ENCODE measurements around the gene FRK.
"Not testable (repeated sequence)": the region's sequence is repeated elsewhere in the genome, so short reads cannot be mapped to it uniquely, and the experiment has no call there.

Gene FRK

GRCh38 chr6:116074732-116075390, 14.2 kb upstream of the FRK start:
- no peak for DNase-seq (ENCODE audit: low spot score)

GRCh38 chr6:116073765-116074440, 13.2 kb upstream of the FRK start:
- peak; percentile 30 for DNase-seq (ENCODE audit: low spot score)

- DNase-seq (ENCODE audit: low spot score), result no peak
Measured at GRCh38 chr6:116072368-116072767, 11.7 kb upstream of the FRK start.

- DNase-seq (ENCODE audit: low spot score), result no peak
Measured at GRCh38 chr6:116070616-116071389, 10.1 kb upstream of the FRK start.

GRCh38 chr6:116070101-116070500, 9.4 kb upstream of the FRK start:
- no peak for DNase-seq (ENCODE audit: low spot score)

GRCh38 chr6:116066789-116067188, 6.1 kb upstream of the FRK start:
- no peak for DNase-seq (ENCODE audit: low spot score)

- no peak for DNase-seq (ENCODE audit: low spot score)
Measured at GRCh38 chr6:116064666-116065065, 4.0 kb upstream of the FRK start.

GRCh38 chr6:116062496-116062895, 1.8 kb upstream of the FRK start:
- no peak for DNase-seq (ENCODE audit: low spot score)

GRCh38 chr6:116059713-116060571, 749 bp downstream of the FRK start:
- DNase-seq (ENCODE audit: low spot score), result no peak

- DNase-seq (ENCODE audit: low spot score), result no peak
Measured at GRCh38 chr6:116057766-116058165, 2.9 kb downstream of the FRK start.

- DNase-seq (ENCODE audit: low spot score), result no peak
Measured at GRCh38 chr6:116055513-116055912, 5.2 kb downstream of the FRK start.

GRCh38 chr6:116051244-116051643, 9.4 kb downstream of the FRK start:
- DNase-seq (ENCODE audit: low spot score), result no peak

GRCh38 chr6:116050737-116051136, 10.0 kb downstream of the FRK start:
- no peak for DNase-seq (ENCODE audit: low spot score)

GRCh38 chr6:116049321-116049720, 11.4 kb downstream of the FRK start:
- DNase-seq (ENCODE audit: low spot score), result no peak

- peak; percentile 49 for DNase-seq (ENCODE audit: low spot score)
Measured at GRCh38 chr6:116047173-116047933, 13.3 kb downstream of the FRK start.

- no peak for DNase-seq (ENCODE audit: low spot score)
Measured at GRCh38 chr6:116046737-116047136, 14.0 kb downstream of the FRK start.

- not testable (repeated sequence) for DNase-seq (ENCODE audit: low spot score)
Measured at GRCh38 chr6:116046272-116046671, 14.4 kb downstream of the FRK start.

GRCh38 chr6:116041934-116042333, 18.8 kb downstream of the FRK start:
- DNase-seq (ENCODE audit: low spot score), result no peak

- no peak for DNase-seq (ENCODE audit: low spot score)
Measured at GRCh38 chr6:116040993-116041392, 19.7 kb downstream of the FRK start.

- no peak for DNase-seq (ENCODE audit: low spot score)
Measured at GRCh38 chr6:116036885-116037284, 23.8 kb downstream of the FRK start.

- DNase-seq (ENCODE audit: low spot score), result no peak
Measured at GRCh38 chr6:116036075-116036773, 24.5 kb downstream of the FRK start.

Data from AG08395 (cell line).